ENCODE data around the gene TBC1D2B.

Gene TBC1D2B

GRCh38 chr15:78110096-78110495 lies 32.6 kb upstream of the TBC1D2B start:
- DNase-seq (ENCODE audit: low read depth), result no peak
- H3K4me3 ChIP-seq (ENCODE audit: low read depth, low read length), result no peak overlapping the region
- no peak for TF ChIP-seq CTCF (IDR thresholded peaks at IDR 0.05; ENCODE audit: control insufficient read depth, extremely low read depth, insufficient read depth)

- no peak overlapping the region for H3K4me3 ChIP-seq (ENCODE audit: low read depth, low read length)
- no peak for DNase-seq (ENCODE audit: low read depth)
- TF ChIP-seq CTCF (IDR thresholded peaks at IDR 0.05; ENCODE audit: control insufficient read depth, extremely low read depth, insufficient read depth), result no peak
Observed at GRCh38 chr15:78109156-78109555, 31.6 kb upstream of the TBC1D2B start.

GRCh38 chr15:78108300-78109084 lies 31.0 kb upstream of the TBC1D2B start:
- TF ChIP-seq CTCF (IDR thresholded peaks at IDR 0.05; ENCODE audit: control insufficient read depth, extremely low read depth, insufficient read depth), result peak; percentile 98
- H3K4me3 ChIP-seq (ENCODE audit: low read depth, low read length), result no peak overlapping the region
- peak; percentile 70 for DNase-seq (ENCODE audit: low read depth)

- no peak for TF ChIP-seq CTCF (IDR thresholded peaks at IDR 0.05; ENCODE audit: control insufficient read depth, extremely low read depth, insufficient read depth)
- no peak for DNase-seq (ENCODE audit: low read depth)
- H3K4me3 ChIP-seq (ENCODE audit: low read depth, low read length), result no peak overlapping the region
Observed at GRCh38 chr15:78107471-78107870, 30.0 kb upstream of the TBC1D2B start.

- TF ChIP-seq CTCF (IDR thresholded peaks at IDR 0.05; ENCODE audit: control insufficient read depth, extremely low read depth, insufficient read depth), result no peak
- H3K4me3 ChIP-seq (ENCODE audit: low read depth, low read length), result no peak overlapping the region
- no peak for DNase-seq (ENCODE audit: low read depth)
Observed at GRCh38 chr15:78105476-78106241, 28.1 kb upstream of the TBC1D2B start.

GRCh38 chr15:78104566-78105475 lies 27.3 kb upstream of the TBC1D2B start:
- TF ChIP-seq CTCF (IDR thresholded peaks at IDR 0.05; ENCODE audit: control insufficient read depth, extremely low read depth, insufficient read depth), result no peak
- DNase-seq (ENCODE audit: low read depth), result no peak
- no peak overlapping the region for H3K4me3 ChIP-seq (ENCODE audit: low read depth, low read length)

All from LNCaP clone FGC (cell line).